Osteocyte (in vitro differentiated cells): Measurements from ENCODE around the gene LARGE1. TPM values are rescaled to one million over a fixed set of nuclear protein-coding genes. Genes with fewer than 3 reads are reported as not detected.

Experiments
- DNase-seq: peaks from one replicate; pipeline ENCODE4 v3.0.0; 2021; ENCODE audit warnings: mixed read lengths; ENCODE audit not compliant: unreplicated experiment; ENCODE audit errors: extremely low spot score
- H3K27ac Mint-ChIP-seq: one replicate; pipeline ENCODE4 v1.8.0; 2021; ENCODE audit warnings: mild to moderate bottlenecking, mixed read lengths; ENCODE audit not compliant: unreplicated experiment
- H3K27me3 Mint-ChIP-seq: one replicate; pipeline ENCODE4 v1.8.0; 2021; ENCODE audit warnings: mixed read lengths; ENCODE audit not compliant: unreplicated experiment
- H3K36me3 Mint-ChIP-seq: one replicate; pipeline ENCODE4 v1.8.0; 2021; ENCODE audit warnings: mixed read lengths; ENCODE audit not compliant: unreplicated experiment
- H3K4me1 Mint-ChIP-seq: one replicate; pipeline ENCODE4 v1.8.0; 2021; ENCODE audit warnings: mixed read lengths; ENCODE audit not compliant: unreplicated experiment
- H3K4me3 Mint-ChIP-seq: one replicate; pipeline ENCODE4 v1.8.0; 2021; ENCODE audit warnings: mild to moderate bottlenecking, moderate library complexity, mixed read lengths; ENCODE audit not compliant: unreplicated experiment
- H3K9me3 Mint-ChIP-seq: one replicate; pipeline ENCODE4 v1.8.0; 2021; ENCODE audit warnings: mixed read lengths; ENCODE audit not compliant: unreplicated experiment
- CTCF ChIP-seq: fragments of 200-600 bp; sonication (generic); IDR thresholded peaks from 2 replicates; pipeline ENCODE4 v1.5.0; 2021; ENCODE audit warnings: antibody characterized with exemption, mild to moderate bottlenecking, moderate library complexity
- total RNA-seq: library from RNA; stranded (reverse); gene quantifications from 2 replicates; pipeline ENCODE4 v1.2.1, GENCODE V29; 2021

The LARGE1 gene
- total RNA-seq, 1 donor from 2014 or later: 17.6 TPM

GRCh38 chr22:33884829-33885228 is 35.4 kb downstream of the LARGE1 start:
- H3K27me3 Mint-ChIP-seq: no peaks in the 10 kb centered on the region
- no peak overlapping the region for H3K4me3 Mint-ChIP-seq
- H3K9me3 Mint-ChIP-seq: no peaks in the 10 kb centered on the region
- no peak overlapping the region for H3K27ac Mint-ChIP-seq
- peaks cover 8% of the 10 kb centered on the region for H3K4me1 Mint-ChIP-seq
- H3K36me3 Mint-ChIP-seq: no peaks in the 10 kb centered on the region
- no peak for DNase-seq
- TF ChIP-seq CTCF: no peak

DNA sequence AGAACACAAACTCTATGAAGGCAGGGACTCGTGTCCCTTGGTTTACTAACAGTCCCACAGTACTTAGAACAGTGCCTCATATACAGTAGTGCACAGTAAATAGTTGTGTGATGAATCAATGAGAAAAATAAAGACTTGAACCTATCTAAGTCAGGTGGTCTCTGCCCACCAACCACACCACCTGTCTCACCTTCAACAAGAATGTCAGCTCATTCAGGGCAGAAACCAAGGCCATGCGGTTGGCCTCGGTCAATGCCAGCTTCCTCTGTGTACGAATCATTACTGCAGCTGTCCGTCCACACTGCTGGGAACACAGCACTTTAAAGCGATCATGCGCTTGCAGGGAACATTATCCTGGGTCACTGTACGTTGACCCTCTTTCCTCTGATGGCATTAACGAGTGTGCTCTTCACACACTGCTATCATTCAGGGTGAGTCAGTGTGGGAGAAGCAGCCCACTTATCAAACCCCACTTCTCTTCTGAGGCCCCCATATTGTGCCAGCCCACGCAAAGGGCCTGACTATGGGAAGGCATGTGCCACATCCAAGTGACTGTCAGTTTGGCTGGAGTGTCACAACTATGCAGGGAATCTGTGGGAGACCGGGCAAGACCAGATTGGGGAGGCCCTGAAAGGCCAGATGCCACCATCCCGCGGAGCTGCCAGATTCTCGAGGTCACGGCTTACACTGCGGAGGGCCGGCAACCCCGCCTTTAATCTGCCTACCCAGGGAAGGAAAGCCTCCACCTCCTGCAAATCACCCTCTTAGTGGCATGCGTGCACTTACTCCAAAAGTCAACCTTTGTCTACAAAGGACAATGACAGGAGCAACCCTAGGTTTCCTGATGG is 36.1 kb downstream of the LARGE1 start:
- Mint-ChIP-seq H3K9me3 (no peaks in the 10 kb centered on the region), H3K4me1 (peaks cover 8% of the 10 kb centered on the region), H3K36me3 (no peaks in the 10 kb centered on the region), H3K4me3 (no peak overlapping the region), H3K27me3 (no peaks in the 10 kb centered on the region), H3K27ac (no peak overlapping the region)
- no peak for TF ChIP-seq CTCF
- DNase-seq: no peak

DNA sequence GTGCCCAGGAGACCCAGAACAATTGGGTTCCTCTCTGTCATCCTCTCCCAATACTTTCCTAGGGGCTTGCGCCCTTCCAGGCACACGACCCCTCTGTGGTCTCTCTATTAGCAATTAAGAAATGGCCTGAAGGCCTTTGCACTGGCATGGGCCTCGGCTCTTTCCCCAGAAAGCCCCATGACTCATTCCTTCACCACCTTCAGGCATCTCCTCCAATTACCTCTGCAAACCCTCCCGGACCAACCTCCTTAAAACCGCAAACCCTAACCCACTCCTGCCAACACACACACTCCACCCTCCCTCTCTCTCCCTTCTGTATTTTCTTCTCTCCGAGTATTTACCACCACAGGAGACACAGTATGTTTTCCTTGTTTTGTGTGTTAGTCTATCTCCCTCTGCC is 36.7 kb downstream of the LARGE1 start:
- no peak overlapping the region for H3K27ac Mint-ChIP-seq
- H3K27me3 Mint-ChIP-seq: no peaks in the 10 kb centered on the region
- H3K36me3 Mint-ChIP-seq: no peaks in the 10 kb centered on the region
- peaks cover 8% of the 10 kb centered on the region for H3K4me1 Mint-ChIP-seq
- H3K9me3 Mint-ChIP-seq: no peaks in the 10 kb centered on the region
- no peak for TF ChIP-seq CTCF
- no peak overlapping the region for H3K4me3 Mint-ChIP-seq
- no peak for DNase-seq

GRCh38 chr22:33882991-33883390 is 37.3 kb downstream of the LARGE1 start:
- H3K36me3 Mint-ChIP-seq: no peaks in the 10 kb centered on the region
- H3K4me3 Mint-ChIP-seq: no peak overlapping the region
- H3K27me3 Mint-ChIP-seq: no peaks in the 10 kb centered on the region
- no peak for DNase-seq
- H3K9me3 Mint-ChIP-seq: no peaks in the 10 kb centered on the region
- TF ChIP-seq CTCF: no peak
- peaks cover 8% of the 10 kb centered on the region for H3K4me1 Mint-ChIP-seq
- no peak overlapping the region for H3K27ac Mint-ChIP-seq

GRCh38 chr22:33880986-33881385 is 39.3 kb downstream of the LARGE1 start:
- no peak overlapping the region for H3K4me3 Mint-ChIP-seq
- no peak for DNase-seq
- peaks cover 8% of the 10 kb centered on the region for H3K4me1 Mint-ChIP-seq
- H3K9me3 Mint-ChIP-seq: no peaks in the 10 kb centered on the region
- H3K36me3 Mint-ChIP-seq: no peaks in the 10 kb centered on the region
- no peak overlapping the region for H3K27ac Mint-ChIP-seq
- TF ChIP-seq CTCF: no peak
- H3K27me3 Mint-ChIP-seq: no peaks in the 10 kb centered on the region
